Non-pigmented ciliary epithelial cell (primary cell): ENCODE measurements around the gene STX1A.
"Not testable (repeated sequence)": the region's sequence is repeated elsewhere in the genome, so short reads cannot be mapped to it uniquely, and the experiment has no call there.

Experiments
- DNase-seq: peaks from one replicate; pipeline ENCODE4 v3.0.0-alpha.2; 2010; ENCODE audit warnings: low read depth

The STX1A gene

GRCh38 chr7:73683056-73683787, 36.2 kb downstream of the STX1A start, which contains the start of the genes BUD23 and DNAJC30:
Gene BUD23, plus strand, starts transcription at chr7:73683597. Its CDS starts 29 bp downstream, at chr7:73683626.
Gene DNAJC30, minus strand, starts transcription at chr7:73683453. Its CDS starts 30 bp downstream, at chr7:73683423.
- DNase-seq = peak; percentile 71

- DNase-seq = no peak
These were observed 36.8 kb downstream of the STX1A start for GRCh38 chr7:73682745-73683055.

GRCh38 chr7:73681031-73681430, 38.4 kb downstream of the STX1A start:
- DNase-seq = peak; percentile 36

GRCh38 chr7:73680501-73680900, 39.0 kb downstream of the STX1A start:
- no peak for DNase-seq

GRCh38 chr7:73679709-73680108, 39.8 kb downstream of the STX1A start:
- no peak for DNase-seq

GRCh38 chr7:73678862-73679261, 40.6 kb downstream of the STX1A start:
- DNase-seq = no peak

GRCh38 chr7:73676062-73676461, 43.4 kb downstream of the STX1A start:
- not testable (repeated sequence) for DNase-seq

- DNase-seq = no peak
These were observed 44.9 kb downstream of the STX1A start for GRCh38 chr7:73674468-73675124.

- DNase-seq = no peak
These were observed 47.5 kb downstream of the STX1A start for GRCh38 chr7:73671857-73672445.

GRCh38 chr7:73671322-73671661, 48.2 kb downstream of the STX1A start:
- no peak for DNase-seq

- no peak for DNase-seq
These were observed 49.5 kb downstream of the STX1A start for GRCh38 chr7:73669858-73670385.

- no peak for DNase-seq
These were observed 50.2 kb downstream of the STX1A start for GRCh38 chr7:73669288-73669701.

- no peak for DNase-seq
These were observed 50.6 kb downstream of the STX1A start for GRCh38 chr7:73668886-73669230.

GRCh38 chr7:73668103-73668885, 51.2 kb downstream of the STX1A start:
- DNase-seq = no peak

- peak; percentile 23 for DNase-seq
These were observed 51.9 kb downstream of the STX1A start, which contains the start of gene VPS37D for GRCh38 chr7:73667344-73668102. Gene VPS37D, plus strand, starts transcription at chr7:73667831. Its CDS starts 128 bp downstream, at chr7:73667959.

- no peak for DNase-seq
These were observed 56.4 kb downstream of the STX1A start for GRCh38 chr7:73663033-73663432.

- not testable (repeated sequence) for DNase-seq
These were observed 58.9 kb downstream of the STX1A start for GRCh38 chr7:73660594-73660993.

- DNase-seq = no peak
These were observed 59.5 kb downstream of the STX1A start for GRCh38 chr7:73659983-73660382.

GRCh38 chr7:73655309-73655708, 64.2 kb downstream of the STX1A start:
- DNase-seq = not testable (repeated sequence)

GRCh38 chr7:73652541-73652949, 66.9 kb downstream of the STX1A start:
- DNase-seq = no peak

GRCh38 chr7:73650524-73650923, 68.9 kb downstream of the STX1A start:
- DNase-seq = no peak
